ENCODE data around the gene GALNTL6.

GRCh38 chr4:172068506-172068905 lies 255.3 kb downstream of the GALNTL6 start:
- no peak for TF ChIP-seq MAX (IDR thresholded peaks at IDR 0.05; ENCODE audit: insufficient read depth, insufficient read length)
- TF ChIP-seq, protein P1, sequence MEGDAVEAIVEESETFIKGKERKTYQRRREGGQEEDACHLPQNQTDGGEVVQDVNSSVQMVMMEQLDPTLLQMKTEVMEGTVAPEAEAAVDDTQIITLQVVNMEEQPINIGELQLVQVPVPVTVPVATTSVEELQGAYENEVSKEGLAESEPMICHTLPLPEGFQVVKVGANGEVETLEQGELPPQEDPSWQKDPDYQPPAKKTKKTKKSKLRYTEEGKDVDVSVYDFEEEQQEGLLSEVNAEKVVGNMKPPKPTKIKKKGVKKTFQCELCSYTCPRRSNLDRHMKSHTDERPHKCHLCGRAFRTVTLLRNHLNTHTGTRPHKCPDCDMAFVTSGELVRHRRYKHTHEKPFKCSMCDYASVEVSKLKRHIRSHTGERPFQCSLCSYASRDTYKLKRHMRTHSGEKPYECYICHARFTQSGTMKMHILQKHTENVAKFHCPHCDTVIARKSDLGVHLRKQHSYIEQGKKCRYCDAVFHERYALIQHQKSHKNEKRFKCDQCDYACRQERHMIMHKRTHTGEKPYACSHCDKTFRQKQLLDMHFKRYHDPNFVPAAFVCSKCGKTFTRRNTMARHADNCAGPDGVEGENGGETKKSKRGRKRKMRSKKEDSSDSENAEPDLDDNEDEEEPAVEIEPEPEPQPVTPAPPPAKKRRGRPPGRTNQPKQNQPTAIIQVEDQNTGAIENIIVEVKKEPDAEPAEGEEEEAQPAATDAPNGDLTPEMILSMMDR (IDR thresholded peaks at IDR 0.05; ENCODE audit: extremely low read depth in 1 of 2, insufficient read depth in 1 of 2, low read depth in 1 of 2, low read length in 2 of 2), result no peak
- TF ChIP-seq EZH2 (IDR thresholded peaks at IDR 0.05; ENCODE audit: borderline replicate concordance, low read depth, low read length, severe bottlenecking), result no peak
- TF ChIP-seq MYC (IDR thresholded peaks at IDR 0.05; ENCODE audit: low read depth, low read length), result no peak
- no peak for TF ChIP-seq POLR2AphosphoS5 (IDR thresholded peaks at IDR 0.05; ENCODE audit: insufficient read depth, low read depth, low read length)
- no peak for TF ChIP-seq POLR2A (IDR thresholded peaks at IDR 0.05; ENCODE audit: low read depth, low read length)

Measured in endothelial cell of umbilical vein (primary cell).